Choroid plexus epithelial cell (primary cell): ENCODE data around the gene TENT4A.

Experiments
- DNase-seq: peaks from one replicate; pipeline ENCODE4 v3.0.0-alpha.2; 2010; ENCODE audit warnings: low read depth
- H3K4me3 ChIP-seq: 2 replicates; pipeline ENCODE4 v1.5.1; 2011; ENCODE audit warnings: low read depth, mild to moderate bottlenecking, control low read depth, low read length, moderate library complexity
- TF ChIP-seq, protein P1 (sequence below): conservative IDR thresholded peaks from 2 replicates; pipeline ENCODE4 v1.5.1; 2011; ENCODE audit warnings: low read depth, mild to moderate bottlenecking, control low read depth, inconsistent platforms, low read length, moderate library complexity

Gene TENT4A

DNA sequence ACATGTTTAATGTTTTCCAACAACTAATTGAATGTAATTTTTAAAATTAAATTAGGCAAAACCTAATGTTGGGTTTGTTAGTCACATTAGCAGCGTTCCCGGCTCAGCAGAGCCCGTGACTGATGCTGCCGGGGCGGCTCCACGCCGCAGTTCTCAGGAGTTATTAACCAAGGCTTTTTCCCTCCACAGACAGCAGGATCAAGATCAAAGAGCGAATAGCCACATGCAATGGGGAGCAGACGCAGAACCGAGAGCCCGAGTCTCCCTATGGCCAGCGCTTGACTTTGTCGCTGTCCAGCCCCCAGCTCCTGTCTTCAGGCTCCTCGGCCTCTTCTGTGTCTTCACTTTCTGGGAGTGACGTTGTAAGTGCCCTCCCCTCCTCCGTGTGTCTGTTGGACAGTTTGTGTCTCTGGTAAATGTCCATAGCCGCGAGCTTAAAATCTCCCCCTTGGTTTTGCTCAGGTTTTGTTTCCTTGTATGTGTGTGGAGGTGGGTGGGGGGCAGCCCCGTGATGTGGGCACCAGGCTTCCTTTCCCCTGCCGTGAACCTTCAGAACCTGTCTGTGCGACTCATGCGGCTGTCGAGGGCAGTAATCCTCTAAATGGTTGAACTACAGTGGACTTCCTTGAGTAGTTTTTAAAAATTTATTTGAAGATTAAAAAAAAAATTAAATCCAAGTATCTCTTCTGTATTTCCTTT lies 37.1 kb downstream of the TENT4A start:
- H3K4me3 ChIP-seq: no peak overlapping the region
- TF ChIP-seq, protein P1, sequence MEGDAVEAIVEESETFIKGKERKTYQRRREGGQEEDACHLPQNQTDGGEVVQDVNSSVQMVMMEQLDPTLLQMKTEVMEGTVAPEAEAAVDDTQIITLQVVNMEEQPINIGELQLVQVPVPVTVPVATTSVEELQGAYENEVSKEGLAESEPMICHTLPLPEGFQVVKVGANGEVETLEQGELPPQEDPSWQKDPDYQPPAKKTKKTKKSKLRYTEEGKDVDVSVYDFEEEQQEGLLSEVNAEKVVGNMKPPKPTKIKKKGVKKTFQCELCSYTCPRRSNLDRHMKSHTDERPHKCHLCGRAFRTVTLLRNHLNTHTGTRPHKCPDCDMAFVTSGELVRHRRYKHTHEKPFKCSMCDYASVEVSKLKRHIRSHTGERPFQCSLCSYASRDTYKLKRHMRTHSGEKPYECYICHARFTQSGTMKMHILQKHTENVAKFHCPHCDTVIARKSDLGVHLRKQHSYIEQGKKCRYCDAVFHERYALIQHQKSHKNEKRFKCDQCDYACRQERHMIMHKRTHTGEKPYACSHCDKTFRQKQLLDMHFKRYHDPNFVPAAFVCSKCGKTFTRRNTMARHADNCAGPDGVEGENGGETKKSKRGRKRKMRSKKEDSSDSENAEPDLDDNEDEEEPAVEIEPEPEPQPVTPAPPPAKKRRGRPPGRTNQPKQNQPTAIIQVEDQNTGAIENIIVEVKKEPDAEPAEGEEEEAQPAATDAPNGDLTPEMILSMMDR: no peak
- no peak for DNase-seq

DNA sequence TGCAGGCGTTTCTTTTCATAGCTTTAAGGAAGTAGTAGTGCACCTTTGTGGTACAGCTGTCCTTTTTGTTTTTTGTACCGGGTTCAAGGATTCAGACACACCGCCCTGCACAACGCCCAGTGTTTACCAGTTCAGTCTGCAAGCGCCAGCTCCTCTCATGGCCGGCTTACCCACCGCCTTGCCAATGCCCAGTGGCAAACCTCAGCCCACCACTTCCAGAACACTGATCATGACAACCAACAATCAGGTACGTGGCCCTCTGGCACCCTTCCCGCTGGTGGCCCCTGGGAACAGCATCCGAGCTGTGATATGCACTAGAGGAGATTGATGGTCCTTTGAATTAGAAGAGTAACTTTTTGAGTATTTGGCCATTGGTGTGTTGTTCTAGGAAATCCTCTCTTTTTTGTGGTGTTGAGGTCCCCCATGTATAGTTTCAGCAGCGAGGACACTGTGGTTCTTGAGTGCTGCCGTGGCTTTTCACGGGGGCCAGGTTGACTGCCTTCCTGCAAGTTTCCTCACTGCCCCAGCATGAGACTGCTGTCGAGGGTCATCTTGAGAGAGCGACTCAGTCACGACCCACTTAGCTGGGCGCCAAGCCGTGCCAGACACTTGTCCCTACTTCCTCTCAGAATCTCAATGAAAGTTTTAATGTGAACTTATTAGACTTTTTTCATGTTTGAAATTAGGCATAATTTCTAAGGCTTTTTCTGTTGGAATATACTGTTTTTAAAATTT lies 37.9 kb downstream of the TENT4A start:
- TF ChIP-seq, protein P1: no peak
- no peak for DNase-seq
- no peak overlapping the region for H3K4me3 ChIP-seq

DNA sequence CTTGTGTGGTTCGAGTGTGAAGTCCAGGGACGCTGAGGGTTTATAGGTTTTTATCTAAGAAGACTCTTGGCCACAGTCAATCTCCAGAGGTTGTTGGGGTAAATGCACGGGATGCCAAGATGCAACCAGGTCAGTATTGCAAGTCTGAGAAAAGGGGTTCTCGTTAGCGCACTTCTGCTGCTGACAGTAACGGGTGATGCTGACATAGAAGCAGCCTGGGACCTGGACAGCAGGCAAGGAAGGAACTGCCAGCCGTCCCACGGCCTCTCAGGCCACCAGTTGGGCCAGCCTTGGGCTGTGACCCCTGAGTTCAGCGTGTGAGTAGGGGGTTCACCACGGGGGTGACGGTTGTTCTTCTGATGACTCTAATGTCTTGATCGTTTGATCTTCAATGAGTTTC lies 39.0 kb downstream of the TENT4A start:
- H3K4me3 ChIP-seq: no peak overlapping the region
- TF ChIP-seq, protein P1: no peak
- no peak for DNase-seq

DNA sequence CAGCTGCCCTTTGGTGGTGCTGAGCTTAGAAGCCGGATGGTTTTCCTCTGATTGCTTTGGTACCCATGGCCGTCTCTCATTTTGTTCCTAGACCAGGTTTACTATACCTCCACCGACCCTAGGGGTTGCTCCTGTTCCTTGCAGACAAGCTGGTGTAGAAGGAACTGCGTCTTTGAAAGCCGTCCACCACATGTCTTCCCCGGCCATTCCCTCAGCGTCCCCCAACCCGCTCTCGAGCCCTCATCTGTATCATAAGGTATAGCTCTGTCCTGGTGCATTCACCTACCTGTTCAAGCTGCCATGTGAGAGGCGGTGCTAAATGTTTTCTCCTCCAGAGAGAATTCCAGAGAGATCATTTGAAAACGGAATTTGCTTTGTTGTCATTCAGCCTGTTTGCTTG lies 39.5 kb downstream of the TENT4A start:
- no peak overlapping the region for H3K4me3 ChIP-seq
- DNase-seq: no peak
- TF ChIP-seq, protein P1: no peak

DNA sequence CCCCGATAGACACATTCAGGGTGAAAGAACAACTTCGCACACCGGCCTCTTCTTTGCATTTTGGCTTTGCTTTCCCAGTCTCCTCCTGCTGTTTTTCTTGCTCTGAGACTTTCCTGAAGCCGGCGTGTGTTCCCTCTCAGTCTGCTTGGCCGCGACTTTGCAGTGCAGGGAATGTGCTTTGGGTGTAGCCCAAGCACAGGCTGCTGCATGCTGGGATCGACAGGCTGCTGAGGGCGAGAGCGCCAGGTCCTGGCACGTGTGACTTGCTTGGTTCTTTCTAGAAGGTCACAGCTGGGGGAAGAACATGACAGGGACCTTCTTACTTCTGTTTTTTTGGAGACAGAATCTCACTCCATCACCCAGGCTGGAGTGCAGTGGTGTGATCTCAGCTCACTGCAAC lies 40.6 kb downstream of the TENT4A start:
- DNase-seq: no peak
- TF ChIP-seq, protein P1: no peak
- H3K4me3 ChIP-seq: no peak overlapping the region

DNA sequence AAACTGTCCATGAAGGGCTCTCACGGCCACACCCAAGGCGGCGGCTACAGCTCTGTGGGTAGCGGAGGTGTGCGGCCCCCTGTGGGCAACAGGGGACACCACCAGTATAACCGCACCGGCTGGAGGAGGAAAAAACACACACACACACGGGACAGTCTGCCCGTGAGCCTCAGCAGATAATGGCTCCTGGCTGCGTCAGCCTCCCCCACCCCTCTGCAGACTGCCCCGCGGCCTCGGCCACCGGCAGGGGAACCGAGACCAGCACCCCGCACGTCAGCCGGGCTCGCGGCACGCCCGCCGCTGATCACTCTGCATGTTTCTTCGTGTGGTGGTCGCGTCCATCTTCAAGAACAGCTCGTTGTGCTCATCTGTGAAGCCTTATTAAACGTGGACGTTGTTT lies 41.5 kb downstream of the TENT4A start:
- H3K4me3 ChIP-seq: no peak overlapping the region
- TF ChIP-seq, protein P1: no peak
- DNase-seq: no peak

DNA sequence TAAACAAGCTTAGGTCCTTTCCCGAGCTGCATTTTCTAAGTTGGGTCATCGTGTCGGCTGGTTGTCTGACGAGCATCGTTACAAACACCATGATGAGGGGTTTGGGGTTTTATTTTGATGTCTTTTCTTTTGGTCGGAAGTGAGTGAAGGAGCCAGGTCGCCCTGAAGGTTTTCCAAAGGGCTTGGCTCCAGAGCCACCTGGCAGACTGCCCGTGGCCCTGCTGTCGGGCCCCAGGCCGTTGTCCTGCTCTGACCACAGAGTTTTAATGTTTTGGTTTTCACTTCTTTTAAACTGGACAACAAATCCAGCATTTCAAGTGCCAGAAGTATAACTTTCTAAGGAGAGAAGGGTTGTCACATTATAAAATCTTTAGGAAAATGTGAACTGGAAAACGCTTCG lies 42.3 kb downstream of the TENT4A start:
- DNase-seq: no peak
- no peak overlapping the region for H3K4me3 ChIP-seq
- TF ChIP-seq, protein P1: no peak
